GM18507 (cell line): ENCODE results near the gene PMEPA1.

Experiments
- DNase-seq: peaks from one replicate; pipeline ENCODE4 v3.0.0; 2011; ENCODE audit warnings: low read depth; ENCODE audit not compliant: insufficient read length; ENCODE audit errors: extremely low spot score
- FAIRE-seq: peaks from 2 replicates; lab custom pipeline; 2011; peaks lifted over from hg19 to GRCh38; lab: Jason Lieb, UNC

PMEPA1 gene

DNA sequence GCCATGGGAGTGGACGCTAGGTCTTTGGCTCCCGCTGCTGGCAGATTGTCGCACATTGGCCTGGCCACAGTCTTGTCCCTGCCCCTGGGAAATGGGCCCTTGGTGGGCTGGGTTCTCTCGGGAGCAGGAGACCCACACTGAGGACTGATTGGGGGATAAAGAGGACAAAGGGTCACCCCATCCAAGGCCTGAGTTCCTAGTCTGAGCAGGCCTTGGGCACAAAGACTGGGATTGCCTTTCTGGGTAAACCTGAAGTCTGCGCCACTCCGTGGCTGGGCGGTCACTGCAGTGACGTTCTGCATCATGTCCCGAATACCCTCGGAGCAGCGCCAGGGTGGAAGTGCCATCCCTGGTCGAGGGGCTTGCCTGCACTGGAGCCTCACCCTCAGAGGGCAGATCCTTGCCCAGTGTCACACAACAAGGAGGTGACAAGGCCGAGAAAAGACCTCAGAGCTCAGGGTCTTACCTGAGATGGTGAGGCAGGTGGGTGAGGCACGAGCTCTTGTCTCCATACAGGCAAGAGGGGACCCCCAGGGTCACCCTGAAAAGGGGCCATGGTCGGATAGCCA lies 53.5 kb downstream of the PMEPA1 start:
- no peak for FAIRE-seq
- DNase-seq = no peak

DNA sequence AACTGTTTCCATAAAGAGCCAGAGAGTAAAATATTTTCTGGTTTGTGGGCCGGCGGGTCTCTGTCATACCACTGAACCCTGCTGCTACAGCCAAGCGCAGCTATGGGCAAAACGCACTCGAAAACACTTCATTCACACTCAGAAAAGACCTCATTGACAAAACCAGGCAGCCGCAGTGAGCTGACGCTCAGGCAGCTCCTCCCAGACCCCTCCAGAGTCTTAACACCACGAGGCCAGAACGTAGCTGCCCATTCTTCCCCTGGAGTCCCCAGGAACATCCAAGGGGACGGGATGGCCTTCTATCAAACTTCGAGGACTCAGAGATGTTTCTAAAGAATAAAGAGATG lies 54.0 kb downstream of the PMEPA1 start:
- FAIRE-seq = no peak
- DNase-seq = no peak

DNA sequence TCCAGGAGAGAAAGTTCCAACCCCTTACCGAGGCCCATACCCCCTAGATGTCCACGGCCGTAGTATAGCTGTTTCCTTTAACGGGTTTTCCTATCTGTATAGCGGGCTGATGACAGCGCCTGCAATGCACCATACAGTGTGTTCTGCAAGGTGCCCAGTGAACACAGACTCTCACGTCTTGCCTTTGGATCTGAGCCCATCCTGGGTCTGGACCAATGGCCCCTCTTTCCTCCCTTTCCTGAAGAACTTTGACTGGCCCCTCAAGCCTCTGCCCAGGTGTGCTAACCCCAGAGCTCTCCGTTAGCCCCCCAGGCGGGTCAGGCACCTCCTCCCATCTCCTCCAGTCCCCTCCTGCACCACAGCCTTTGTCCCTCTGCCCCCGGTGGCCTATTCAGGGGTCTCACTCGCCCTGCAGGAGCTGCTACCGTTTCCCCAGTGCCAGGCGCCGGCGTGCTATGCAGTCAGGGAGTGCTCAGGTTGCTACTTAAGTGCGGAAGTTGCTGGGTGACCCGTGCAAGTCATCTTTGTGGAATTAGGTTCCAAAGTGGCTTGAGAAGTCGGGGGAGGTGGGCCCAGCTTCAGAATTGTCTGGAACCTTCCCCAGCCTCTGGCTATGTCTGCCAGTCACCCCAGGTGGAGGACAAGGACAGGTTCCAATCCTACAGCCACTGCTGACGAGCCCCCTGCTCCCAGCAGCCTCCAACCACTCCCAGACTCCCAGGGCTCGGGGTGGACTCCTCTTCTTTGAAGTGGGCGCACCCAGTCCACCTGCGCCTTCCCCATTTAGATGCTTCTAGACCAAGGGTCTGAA lies 54.6 kb downstream of the PMEPA1 start:
- DNase-seq = no peak
- no peak for FAIRE-seq

DNA sequence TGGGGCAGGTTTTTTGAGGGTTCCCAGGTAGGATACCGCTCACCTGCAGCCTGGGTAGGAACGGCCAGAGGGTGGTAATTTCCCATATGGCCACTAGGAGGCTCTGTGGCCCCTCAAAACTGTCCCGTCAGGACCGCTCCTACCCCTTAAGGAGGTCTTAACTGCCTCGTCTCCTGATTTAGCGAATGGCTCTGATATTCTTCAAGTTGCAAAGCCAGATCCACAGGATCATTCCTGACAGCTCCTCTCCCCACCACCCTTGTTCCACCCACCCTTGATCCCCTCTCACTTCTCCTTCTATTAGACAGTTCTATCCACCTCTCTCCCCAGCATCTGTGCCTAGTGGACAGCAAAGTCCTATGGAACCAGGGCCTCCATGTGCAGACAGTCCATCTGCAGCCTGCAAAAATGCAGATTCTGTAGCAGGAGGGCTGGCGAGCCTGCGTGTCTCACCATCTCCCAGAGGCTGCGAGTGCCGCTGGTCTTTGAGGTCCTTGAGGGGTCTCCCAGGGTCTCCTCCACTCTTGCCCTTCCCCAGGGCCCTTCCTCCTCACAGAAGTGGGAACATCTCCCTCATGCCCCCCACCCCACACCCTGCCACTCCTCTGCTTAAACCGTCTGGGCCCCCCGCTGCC lies 55.3 kb downstream of the PMEPA1 start:
- peak; percentile 80 for DNase-seq
- peak; percentile 82 for FAIRE-seq

DNA sequence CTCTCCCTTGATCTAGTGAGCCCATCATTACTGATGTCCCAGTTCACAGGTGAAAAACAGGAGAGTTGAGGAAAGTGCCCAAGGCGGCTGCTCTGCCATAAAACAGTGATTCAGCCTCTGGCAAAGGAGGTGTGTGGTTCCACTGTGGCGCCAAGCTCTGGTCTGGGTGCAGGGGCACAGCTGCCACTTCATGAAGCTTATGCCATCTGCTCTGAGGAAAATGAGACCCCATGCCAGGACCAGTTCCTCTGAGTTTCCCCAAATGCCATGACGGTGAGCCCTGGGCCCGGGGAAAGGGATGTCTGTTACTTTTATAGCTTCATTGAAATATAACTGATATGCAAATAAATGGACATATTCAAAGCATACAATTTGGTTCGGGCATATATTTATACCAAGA lies 55.9 kb downstream of the PMEPA1 start:
- no peak for FAIRE-seq
- no peak for DNase-seq

DNA sequence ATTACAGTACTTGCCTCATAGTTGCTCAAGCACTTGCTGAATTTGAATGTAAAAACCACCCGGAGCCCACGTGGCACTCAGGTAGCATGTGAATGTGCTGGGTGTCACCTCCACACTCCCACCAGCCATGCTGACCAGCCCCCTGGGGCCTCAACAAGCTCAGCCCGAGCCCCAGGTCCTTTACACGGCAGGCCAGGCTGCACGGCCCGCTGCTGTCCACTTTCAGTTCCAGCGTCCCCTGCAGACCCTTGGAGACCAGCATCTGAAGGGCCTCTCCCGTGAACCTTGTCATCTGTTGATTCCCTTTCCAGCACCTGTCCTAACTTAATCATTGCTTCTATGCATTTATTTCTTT lies 56.3 kb downstream of the PMEPA1 start:
- FAIRE-seq = no peak

DNA sequence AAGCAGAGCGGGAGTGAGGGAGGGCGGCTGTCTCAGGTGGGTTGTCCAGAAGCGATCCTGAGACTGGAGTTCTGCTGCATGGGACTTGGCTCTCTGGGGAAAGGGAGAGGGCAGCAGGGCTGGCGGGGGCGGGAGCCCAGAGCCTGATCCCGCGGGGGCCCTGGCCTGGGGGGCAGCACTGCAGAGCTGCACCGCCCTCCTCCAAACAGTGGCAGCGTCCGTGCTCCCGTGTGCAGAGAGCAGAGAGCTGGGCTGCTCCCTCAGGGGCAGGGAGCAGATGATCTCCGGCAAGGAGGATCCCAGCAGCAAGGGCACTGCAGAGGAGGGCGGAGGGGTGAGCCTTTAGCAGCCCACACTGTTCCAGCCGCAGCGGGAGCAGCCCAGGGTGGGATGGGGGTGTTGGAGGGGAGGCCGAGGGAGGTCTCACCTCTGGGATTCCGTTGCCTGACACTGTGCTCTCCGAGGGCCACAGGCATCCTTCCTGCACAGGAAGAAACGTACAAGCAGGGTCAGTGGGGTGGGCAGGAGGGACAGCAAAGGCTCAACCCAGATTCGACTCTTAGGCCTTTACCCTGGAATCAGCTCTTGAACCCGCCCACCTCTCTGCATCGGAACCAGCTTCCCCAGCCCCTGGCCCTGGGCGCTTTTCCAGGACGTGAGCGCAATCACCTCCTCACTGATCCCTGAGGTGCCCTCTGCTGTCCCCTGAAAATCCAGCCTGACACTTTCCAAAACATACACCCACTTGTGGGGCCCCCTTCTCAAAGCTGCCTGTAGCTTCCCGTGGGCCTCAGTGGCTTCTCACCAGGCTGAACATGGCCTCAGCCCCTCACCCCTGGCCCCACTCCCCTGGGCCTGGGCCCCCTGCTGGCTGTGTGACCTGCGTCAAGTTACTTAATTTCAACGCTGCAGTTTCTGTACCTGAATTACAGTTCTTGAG lies 56.9 kb downstream of the PMEPA1 start:
- DNase-seq (no peak), FAIRE-seq (no peak)

More for the DNA sequence above, 56.3 kb downstream of the PMEPA1 start:
- no peak for DNase-seq

DNA sequence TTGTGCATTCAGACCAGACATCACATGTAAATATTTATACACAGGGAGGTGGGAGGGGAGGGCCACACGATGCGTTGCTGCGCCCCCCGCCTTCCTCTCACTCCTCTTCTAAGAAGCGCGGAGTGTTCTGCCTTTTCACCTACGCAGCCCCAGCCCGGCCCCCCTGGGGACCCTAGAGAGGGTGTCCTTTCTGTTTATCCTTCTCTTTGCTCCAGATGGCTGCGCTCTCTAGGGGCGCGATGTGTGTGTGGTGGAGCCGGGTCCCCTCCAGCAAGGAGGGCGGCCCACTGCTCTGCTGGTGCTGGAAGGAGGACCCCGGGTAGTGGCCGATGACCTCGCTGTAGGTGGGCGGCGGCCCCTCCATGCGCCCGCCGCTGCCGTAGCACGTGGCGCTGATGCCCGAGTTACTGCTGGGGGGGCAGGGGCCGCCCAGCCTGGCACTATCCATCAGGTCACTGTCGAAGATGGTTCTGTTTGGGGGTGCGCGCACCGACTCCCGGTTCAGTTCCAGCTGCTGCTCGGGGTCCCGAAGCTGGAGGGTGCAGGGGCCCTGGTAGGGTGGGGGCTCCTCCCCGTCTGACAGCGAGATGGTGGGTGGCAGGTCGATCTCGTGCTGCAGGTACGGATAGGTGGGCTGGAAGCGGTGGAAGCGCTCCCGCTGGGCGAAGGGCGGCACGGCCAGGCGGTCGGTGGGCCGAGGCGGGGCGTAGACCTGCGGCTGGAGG lies 57.8 kb downstream of the PMEPA1 start:
- DNase-seq (no peak), FAIRE-seq (no peak)

DNA sequence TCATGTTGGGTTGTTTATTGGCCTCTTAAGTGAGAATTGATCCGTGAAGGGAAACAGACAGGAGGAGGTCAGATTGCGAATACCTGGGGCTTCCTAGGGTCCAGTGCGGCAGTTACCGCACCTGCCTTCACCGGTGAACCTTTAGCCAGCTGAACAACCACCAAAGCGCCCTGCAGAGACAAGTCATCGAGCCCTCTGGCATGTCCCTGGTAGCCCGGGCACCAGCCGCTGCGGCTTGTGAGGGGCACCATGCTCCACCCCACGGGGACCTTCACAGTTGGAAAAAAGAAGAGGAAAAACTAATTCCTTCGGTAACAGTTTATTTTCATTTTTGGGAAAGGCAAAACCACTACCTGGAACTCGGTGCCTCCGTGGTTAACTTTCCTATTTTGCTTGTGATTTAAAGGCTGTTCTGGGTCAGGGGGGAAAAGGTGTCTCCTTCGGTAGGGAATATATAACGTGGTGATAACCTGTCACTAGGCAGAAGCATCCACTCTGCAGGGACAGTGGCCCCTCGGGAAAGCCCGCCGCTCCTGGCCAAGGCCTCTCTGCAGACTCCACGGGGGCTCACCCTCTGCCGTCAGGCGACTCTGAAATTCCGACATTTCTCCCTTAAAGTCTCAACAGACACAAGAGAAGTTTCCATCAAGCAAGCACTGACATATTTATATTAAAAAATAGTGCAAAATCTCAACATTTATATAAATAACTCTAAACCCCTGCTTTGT lies 58.9 kb downstream of the PMEPA1 start:
- FAIRE-seq = no peak
- no peak for DNase-seq

DNA sequence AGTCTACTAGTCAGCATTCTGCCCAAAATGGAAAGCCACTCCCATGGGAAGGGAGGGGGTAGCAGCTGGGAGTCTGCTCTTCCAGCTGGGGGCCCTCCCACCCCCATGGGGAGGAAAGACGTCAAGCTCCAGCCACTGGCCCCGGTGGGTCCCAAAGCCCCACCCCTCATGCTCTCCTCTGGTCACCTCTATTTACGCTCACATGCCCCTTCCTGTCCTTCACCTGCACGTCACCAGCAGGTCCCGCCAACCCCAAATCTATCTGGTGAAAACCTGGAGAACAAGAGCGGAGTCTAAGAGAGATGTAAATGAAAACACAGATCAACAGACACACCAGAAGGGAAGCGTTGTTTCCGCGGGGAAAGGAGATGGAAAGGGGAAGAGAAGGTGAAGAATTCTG lies 59.5 kb downstream of the PMEPA1 start:
- no peak for DNase-seq
- FAIRE-seq = no peak

DNA sequence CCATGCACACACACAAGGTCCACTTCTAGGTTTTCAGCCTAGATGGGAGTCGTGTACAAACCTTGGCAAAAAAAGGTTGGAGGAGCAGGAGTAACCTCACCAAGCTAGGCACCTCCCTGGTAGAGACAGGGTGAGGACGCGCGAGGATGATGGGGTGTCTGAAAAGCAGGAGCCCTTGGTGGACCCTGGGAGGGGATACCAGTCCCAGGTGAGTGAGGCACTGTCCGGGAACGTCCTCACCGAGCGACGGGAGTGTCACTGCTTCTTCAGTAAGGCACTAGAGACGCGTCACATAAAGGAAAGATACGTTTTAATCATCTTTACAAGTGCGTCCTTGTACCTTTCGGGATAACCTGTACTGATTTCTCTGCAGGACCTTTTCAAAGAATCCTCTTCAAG lies 60.2 kb downstream of the PMEPA1 start:
- FAIRE-seq (no peak), DNase-seq (no peak)

DNA sequence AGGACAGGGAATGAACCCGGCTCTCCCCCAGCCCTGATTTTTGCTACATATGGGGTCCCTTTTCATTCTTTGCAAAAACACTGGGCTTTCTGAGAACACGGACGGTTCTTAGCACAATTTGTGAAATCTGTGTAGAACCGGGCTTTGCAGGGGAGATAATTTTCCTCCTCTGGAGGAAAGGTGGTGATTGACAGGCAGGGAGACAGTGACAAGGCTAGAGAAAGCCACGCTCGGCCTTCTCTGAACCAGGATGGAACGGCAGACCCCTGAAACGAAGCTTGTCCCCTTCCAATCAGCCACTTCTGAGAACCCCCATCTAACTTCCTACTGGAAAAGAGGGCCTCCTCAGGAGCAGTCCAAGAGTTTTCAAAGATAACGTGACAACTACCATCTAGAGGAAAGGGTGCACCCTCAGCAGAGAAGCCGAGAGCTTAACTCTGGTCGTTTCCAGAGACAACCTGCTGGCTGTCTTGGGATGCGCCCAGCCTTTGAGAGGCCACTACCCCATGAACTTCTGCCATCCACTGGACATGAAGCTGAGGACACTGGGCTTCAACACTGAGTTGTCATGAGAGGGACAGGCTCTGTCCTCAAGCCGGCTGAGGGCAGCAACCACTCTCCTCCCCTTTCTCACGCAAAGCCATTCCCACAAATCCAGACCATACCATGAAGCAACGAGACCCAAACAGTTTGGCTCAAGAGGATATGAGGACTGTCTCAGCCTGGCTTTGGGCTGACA lies 60.8 kb downstream of the PMEPA1 start:
- no peak for FAIRE-seq

DNA sequence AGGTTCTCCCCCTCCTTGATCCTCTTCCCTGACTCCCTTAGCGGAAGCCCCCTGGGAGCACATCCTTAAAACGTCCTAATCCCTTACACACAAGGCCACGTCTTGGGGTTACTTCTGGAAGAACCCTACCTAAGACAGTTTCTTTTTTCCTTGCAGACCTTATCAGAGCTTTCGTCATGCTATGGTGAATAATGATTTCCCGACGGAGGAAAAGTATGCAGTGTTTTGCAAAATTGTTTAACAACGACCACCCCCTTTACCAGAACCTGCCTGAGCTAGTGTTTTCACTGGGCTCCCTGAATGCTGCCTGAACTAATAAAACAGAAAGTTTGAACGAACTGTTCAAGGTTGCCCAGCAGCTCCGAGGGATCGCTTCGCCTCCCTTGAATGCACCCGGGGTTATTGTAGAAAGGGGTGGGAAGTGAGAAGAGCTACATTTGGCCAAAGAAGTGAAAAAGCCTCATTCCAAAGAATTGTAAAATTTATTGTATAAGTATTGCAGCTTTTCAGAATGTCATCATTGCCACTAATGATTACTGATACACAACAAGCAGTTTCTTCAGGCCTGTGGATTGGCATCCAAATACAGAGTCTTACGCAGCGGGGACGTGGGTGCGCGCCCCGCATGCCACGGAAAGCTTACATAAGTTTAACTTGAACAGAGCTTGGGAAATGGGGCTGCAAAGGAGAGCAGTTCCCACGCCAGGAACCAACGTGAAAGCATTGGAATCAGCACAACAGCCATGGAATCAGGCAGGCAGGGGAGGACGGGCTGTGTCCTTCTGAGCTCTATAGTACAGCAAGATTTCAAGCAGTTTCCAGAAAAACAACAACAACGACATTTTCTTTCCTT lies 61.7 kb downstream of the PMEPA1 start:
- DNase-seq (no peak), FAIRE-seq (no peak)

More for the DNA sequence above, 60.8 kb downstream of the PMEPA1 start:
- DNase-seq = no peak

DNA sequence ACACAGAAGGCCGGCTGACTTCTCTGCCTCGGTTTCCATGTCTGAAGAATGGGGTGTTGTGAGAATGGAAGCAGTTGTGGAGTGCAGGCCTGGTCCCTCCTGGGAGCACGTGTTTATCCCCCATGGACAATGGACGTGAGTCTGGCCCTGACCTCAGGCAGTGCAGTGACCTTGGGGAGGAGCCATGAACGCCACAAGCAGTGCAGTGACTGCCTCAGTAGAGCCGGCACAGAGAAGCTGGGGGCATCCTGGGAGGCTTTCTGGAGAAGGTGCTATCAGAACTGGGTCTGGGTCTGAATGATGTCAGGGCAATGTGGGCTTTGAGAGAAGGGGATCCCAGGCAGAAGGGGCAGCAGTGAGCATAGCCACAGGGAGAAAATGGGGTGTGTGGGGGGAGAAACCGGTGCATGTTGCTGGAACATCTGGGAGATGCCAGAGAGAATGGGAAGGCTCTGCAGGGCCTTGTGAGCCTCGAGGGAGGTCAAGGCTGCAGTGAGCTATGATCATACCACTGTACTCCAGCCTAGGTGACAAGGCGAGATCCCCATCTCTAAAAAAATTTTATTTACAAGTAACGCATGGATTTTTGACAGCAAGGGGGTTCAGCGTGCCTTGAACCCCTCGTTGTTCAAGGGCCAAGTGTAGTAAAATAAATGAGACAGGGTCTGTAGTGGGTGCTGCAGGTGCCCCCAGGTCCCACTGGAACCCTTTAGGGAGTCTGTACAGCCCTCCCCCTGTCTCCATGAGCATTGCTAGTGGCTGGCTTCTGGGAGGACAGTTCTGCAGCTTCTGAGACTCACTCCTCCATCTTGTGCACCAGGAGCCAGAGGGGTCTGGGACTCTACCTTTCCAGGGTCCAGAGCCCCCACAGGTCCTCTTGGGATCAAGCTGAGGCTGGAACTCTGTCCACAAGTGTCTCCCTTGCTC lies 62.5 kb downstream of the PMEPA1 start:
- FAIRE-seq (no peak), DNase-seq (no peak)

DNA sequence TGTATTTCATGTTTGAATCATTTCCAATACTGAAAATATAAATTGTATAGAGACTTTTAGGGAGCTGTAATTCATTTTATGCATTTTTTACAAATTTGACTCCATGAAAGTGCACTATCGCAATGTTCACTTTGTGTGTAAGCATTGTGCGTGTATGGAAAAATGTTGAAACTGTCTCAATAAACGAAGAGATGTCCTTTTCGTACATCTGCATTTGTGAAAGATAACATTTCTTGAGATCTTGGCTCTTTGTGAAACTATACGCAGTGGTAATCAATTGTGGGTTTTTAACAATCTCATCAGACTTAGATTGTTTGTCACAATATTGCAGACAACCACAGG lies 70.9 kb downstream of the PMEPA1 start:
- no peak for FAIRE-seq
- DNase-seq = no peak

DNA sequence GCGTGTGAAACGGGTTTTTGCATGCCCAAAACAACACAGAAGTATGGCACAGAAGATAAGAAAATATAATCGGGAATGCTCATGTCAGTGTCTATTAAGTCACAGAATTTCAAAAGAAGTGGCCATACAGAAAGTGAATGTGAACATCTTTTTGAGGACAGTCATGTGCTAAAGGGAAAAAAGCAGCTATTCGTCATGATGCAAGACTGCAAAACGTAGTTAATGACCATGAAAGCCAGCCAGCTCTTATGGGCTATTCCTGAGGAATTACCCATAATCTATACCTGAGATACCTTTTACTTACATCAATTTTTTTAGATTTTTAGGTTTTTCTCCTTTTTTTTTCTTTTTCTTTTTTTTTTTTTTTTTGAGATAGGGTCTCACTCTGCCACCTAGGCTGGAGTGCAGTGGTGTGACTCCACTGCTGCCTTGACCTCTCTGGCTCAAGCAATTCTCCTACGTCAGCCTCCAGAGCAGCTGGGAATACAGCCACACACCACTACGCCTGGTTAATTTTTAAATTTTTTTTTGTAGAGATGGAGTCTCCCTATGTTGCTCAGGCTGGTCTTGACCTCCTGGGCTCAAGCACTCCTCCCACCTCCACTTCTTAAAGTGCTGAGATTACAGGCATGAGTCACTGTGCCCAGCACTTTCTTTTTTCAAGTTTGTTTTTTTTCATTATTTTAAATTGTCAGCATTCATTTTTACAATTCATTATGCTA lies 71.5 kb downstream of the PMEPA1 start:
- no peak for FAIRE-seq
- DNase-seq = no peak
